Activated naive CD4-positive, alpha-beta T cell treated with anti-CD3 and anti-CD28 coated beads, Interleukin-2, amount 50 U/mL, for 16 hours (primary cell): ENCODE data around the gene NAA15.
"Not testable (repeated sequence)": the region's sequence is repeated elsewhere in the genome, so short reads cannot be mapped to it uniquely, and the experiment has no call there.

Experiments
- DNase-seq: peaks from one replicate; pipeline ENCODE4 v3.0.0-alpha.2; 2020

NAA15 gene

DNA sequence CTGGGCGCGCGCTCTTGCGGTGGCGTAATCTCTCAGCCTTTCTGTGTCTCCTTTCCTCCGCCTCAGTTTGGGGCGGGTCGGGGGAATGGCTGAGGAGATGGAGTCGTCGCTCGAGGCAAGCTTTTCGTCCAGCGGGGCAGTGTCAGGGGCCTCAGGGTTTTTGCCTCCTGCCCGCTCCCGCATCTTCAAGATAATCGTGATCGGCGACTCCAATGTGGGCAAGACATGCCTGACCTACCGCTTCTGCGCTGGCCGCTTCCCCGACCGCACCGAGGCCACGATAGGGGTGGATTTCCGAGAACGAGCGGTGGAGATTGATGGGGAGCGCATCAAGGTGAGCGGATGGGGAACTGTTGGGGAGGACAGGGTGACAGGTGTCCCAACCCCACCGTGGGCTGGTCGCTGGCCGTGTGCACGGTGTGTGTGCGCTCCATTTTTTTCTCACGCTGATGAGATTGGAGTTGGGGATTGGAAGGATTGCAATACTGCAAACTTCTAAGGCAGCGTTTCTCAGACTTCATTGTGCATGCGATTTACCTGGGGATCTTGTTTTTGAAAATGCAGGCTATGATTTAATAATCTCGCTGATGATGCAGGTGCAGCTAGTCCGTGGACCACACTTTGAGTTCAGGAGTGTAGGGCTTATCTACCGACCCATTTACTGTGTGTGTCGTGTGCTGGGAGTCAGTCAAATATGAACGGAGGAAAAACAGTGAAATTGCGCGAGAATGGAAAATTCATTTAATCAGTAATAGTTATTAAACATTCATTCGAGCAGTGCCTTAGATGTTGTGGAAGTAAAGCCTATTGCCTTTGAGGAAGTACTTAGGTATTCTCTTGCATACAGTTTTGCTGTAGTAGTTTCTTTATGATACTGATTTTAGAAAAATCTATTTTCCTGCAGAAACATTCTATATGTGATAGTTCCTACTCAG, 153.1 kb downstream of the NAA15 start, which contains the start of gene RAB33B:
RAB33B (plus strand) TSS at position 11 of the 935 bp plus-strand sequence; CDS start at position 86, 75 bp downstream.
- no peak for DNase-seq

DNA sequence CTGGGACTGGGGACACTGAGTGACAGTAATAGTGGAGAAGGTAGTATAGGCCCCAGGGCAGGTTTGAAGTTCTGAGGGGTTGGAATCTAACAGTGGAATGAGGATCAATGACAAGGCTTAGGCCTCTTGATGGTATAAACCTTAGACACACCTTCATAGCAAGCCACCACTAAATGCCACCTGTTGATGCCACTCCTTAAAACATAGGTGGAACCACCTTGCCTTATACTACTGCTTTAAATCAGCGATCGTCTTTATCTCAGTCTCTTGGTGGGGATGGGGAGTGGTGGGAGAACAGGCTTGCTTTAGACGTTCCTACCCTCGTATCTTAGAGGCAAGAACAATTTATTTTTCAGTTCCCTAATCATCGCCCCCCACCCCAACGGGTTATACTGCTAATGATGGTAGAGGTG, 153.8 kb downstream of the NAA15 start:
- DNase-seq: no peak

DNA sequence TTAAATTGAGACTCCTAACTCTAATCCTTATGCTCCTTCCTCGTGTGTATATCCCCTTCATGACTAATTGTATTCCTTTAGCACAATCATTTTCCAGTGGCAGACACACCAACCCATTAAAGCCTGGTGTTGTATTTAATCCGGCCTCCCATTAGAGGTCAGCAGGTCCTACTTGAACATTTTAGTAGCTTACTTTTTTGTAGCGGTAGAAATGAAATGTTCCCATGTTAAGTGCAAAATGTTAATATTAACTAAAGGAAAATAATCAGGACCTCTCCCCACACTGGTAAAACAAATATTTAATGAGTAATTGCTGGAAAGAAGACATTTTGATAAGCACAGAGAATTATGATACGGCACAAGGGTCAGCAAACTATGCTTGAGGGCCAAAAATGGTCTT, 156.0 kb downstream of the NAA15 start:
- no peak for DNase-seq

DNA sequence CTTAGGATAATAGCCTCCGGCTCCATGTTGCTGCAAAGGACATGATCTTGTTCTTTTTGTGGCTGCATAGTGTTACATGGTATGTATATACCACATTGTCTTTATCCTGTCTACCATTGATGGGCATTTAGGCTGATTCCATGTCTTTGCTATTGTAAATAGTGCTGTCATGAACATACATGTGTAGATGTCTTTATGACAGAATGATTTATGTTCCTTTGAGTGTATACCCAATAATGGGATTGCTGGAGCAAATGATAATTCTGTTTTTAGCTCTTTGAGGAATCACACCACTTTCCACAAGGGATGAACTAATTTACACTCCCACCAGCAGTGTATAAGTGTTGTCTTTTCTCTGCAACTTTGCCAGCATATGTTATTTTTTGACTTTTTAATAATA, 157.2 kb downstream of the NAA15 start:
- DNase-seq: no peak

DNA sequence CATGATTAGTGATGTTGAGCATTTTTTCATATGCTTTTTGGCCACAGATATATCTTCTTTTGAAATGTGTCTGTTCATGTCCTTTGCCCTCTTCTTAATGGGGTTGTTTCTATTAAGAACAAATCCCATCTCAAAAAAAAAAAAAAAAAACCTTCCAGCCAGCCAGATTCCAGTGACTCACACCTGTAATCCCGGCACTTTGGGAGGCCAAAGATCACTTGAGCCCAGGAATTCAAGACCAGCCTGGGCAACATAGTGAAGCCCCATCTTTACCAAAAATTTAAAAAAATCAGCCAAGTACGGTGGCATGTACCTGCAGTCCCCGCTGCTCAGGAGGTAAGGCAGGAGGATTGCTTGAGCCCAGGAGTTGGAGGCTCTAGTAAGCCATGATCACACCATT, 157.7 kb downstream of the NAA15 start:
- no peak for DNase-seq

DNA sequence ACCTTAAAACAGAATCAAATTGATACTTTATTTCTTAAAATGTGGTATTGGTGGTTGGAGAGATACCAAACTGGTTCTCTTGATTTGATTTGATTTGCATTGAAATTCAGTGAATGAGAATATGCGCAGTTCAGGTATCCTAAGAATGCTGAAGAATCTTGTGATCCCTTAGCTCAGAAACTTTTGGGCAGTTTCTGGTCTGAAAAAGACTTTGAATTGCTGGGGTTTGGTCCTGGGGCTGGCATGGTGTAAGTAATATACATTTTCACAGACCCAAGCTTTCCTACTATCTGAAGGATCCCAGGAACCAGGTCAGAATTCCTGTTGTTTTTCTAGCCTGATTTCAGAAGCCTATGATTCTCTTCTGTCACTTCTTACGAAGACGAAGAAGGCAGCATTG, 159.3 kb downstream of the NAA15 start:
- no peak for DNase-seq

DNA sequence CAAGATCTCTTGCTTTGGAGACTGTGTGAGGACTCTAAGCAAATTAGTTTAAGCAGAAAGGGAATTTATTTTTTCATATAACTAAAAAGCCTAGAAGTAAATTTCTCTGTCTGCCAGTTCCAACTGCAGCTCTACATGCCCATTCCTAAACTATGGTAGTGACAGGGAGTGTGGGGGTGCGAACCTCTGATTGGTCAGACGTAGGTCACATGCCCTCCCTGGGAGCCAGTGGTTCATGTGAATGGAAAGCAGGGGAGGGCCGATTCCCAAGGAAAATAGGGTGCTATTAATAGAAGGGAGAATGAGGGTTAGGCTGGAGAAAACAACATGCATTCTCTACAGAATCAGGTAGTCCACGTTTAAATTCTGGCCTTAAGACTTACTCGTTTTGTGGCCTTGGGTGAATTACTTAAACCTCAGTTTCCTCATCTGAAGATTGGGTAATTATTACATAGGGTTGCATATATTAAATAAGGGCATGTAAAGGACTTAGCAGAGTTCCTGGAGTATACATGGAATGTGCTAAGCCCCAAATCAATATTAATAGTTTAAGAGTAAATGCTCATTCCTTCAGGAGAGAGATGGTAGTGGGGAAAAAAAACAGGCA, 159.8 kb downstream of the NAA15 start:
- DNase-seq: no peak

DNA sequence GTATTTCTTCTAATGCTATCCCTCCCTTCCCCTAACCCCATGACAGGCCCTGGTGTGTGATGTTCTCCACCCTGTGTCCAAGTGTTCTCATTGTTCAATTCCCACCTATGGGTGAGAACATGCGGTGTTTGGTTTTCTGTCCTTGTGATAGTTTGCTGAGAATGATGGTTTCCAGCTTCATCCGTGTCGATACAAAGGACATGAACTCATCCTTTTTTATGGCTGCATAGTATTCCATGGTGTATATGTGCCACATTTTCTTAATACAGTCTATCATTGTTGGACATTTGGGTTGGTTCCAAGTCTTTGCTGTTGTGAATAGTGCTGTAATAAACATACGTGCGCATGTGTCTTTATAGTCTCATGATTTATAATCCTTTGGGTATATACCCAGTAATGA, 163.2 kb downstream of the NAA15 start:
- not testable (repeated sequence) for DNase-seq

DNA sequence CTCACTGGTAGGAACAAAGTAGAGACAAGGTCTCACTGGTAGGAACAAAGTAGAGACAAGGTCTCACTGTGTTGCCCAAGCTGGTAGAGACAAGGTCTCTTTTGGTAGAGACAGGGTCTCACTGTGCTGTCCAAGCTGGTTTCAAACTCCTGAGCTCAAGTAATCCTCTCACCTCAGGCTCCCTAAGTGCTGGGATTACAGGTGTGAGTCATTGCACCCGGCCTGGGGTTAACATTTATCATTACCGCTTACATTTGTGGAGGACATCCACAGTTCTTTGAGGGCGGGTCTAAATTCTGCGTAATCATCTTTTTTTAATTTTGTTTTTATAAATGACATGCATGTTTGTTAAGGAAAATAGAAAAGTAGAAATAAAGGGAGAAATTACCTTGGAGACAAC, 164.6 kb downstream of the NAA15 start:
- no peak for DNase-seq

DNA sequence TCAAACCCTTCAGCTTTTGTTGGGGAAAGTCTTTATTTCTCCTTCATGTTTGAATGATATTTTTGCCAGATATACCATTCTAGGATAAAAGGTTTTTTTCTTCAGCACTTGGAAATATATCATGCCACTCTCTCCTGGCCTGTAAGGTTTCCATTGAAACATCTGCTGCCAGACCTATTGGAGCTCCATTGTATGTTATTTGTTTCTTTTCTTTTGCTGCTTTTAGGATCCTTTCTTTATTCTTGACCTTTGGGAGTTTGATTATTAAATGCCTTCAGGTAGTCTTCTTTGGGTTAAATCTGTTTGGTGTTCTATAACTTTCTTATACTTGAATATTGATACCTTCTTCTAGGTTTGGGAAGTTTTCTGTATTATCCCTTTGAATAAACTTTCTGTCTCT, 167.5 kb downstream of the NAA15 start:
- DNase-seq: not testable (repeated sequence)

DNA sequence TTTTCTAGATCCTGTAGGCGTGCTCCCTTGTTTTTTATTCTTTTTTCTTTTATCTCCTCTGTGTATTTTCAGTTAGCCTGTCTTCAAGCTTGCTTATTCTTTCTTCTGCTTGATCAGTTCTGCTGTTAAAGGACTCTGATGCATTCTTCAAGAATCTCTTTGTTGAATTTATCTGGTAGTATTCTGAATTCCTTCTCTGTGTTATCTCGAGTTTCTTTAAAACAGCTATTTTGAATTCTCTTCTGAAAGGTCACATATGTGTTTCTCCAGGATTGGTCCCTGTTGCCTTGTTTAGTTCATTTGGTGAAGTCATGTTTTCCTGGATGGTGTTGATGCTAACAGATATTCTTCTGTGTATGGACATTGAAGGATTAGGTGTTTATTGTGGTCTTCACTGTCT, 167.9 kb downstream of the NAA15 start:
- no peak for DNase-seq
